BJ (cell line): ENCODE data around the gene FOXI1. TPM values are rescaled to one million over a fixed set of nuclear protein-coding genes. Genes with fewer than 3 reads are reported as not detected.

ENCODE experiments used
- CTCF ChIA-PET: fragments of 350-600 bp; formaldehyde crosslinking; extraction: SDS; loops from one replicate; lab custom pipeline; 2021; ENCODE audit warnings: antibody characterized with exemption, inconsistent platforms; lab: Yijun Ruan, JAX
- POLR2A ChIA-PET: fragments of 300-600 bp; sonication (Branson Sonifier 250); formaldehyde crosslinking; extraction: SDS; loops from one replicate; lab custom pipeline; 2021; ENCODE audit warnings: antibody characterized with exemption; lab: Charles Lee
- DNase-seq: peaks from one replicate; pipeline ENCODE4 v3.0.0-alpha.2; 2011; ENCODE audit warnings: low read depth
- H3K27me3 ChIP-seq: 2 replicates; pipeline ENCODE4 v1.6.0; 2011; ENCODE audit warnings: low read length; ENCODE audit not compliant: control insufficient read depth, insufficient read depth
- H3K36me3 ChIP-seq: 2 replicates; pipeline ENCODE4 v1.5.1; 2011; ENCODE audit warnings: low read length; ENCODE audit not compliant: control insufficient read depth, insufficient read depth
- H3K4me3 ChIP-seq: 2 replicates; pipeline ENCODE4 v1.5.1; 2011; ENCODE audit warnings: low read depth, mild to moderate bottlenecking, control low read depth, low read length
- CTCF ChIP-seq: IDR thresholded peaks from 2 replicates; pipeline ENCODE4 v1.5.1; 2011; ENCODE audit warnings: low read depth, mild to moderate bottlenecking, control low read depth, inconsistent platforms, low read length, moderate library complexity; ENCODE audit not compliant: insufficient read depth
- polyA plus RNA-seq: library from polyadenylated mRNA; depleted of rRNA; stranded (reverse); fragments of >200 nt; gene quantifications from 2 replicates; pipeline ENCODE4 v1.2.3, GENCODE V29; 2011

FOXI1 gene
- polyA plus RNA-seq, 1 experiment: not detected

- H3K4me3 ChIP-seq: no peak overlapping the region
- no peaks in the 10 kb centered on the region for H3K36me3 ChIP-seq
- H3K27me3 ChIP-seq: no peaks in the 10 kb centered on the region
- CTCF ChIA-PET: interaction anchor here (0.6 to 0.8 kb wide), 2 partner anchors 16 to 35 kb away, joined by 3 read pairs; no protein-coding TSS in a partner anchor
- no peak for TF ChIP-seq CTCF
- peak; percentile 19 for DNase-seq
- POLR2A ChIA-PET: no interaction called here
Observed at GRCh38 chr5:170132269-170132975, 26.7 kb downstream of the FOXI1 start.

- Histone ChIP-seq H3K27me3 (no peaks in the 10 kb centered on the region), H3K4me3 (no peak overlapping the region), H3K36me3 (no peaks in the 10 kb centered on the region)
- POLR2A ChIA-PET: no interaction called here
- DNase-seq: no peak
- CTCF ChIA-PET: interaction anchor here (0.6 to 0.8 kb wide), 2 partner anchors 15 to 34 kb away, joined by 3 read pairs; no protein-coding TSS in a partner anchor
- TF ChIP-seq CTCF: no peak
Observed at GRCh38 chr5:170132976-170133448, 27.3 kb downstream of the FOXI1 start.

GRCh38 chr5:170135796-170136490 lies 30.2 kb downstream of the FOXI1 start:
- H3K27me3 ChIP-seq: no peaks in the 10 kb centered on the region
- no peak for DNase-seq
- ChIA-PET POLR2A (no interaction called here), CTCF (no interaction called here)
- no peak overlapping the region for H3K4me3 ChIP-seq
- no peak for TF ChIP-seq CTCF
- H3K36me3 ChIP-seq: no peaks in the 10 kb centered on the region

GRCh38 chr5:170136506-170136905 lies 30.8 kb downstream of the FOXI1 start:
- no peak for TF ChIP-seq CTCF
- ChIA-PET POLR2A (no interaction called here), CTCF (no interaction called here)
- Histone ChIP-seq H3K27me3 (no peaks in the 10 kb centered on the region), H3K36me3 (no peaks in the 10 kb centered on the region), H3K4me3 (no peak overlapping the region)
- DNase-seq: no peak

GRCh38 chr5:170137694-170138214 lies 32.1 kb downstream of the FOXI1 start:
- no peak for DNase-seq
- CTCF ChIA-PET: interaction anchor here (1.0 kb wide), 1 partner anchor 45 kb away, joined by 3 read pairs; no protein-coding TSS in a partner anchor
- POLR2A ChIA-PET: no interaction called here

More at GRCh38 chr5:170137694-170138214, 32.1 kb downstream of the FOXI1 start:
- TF ChIP-seq CTCF: no peak
- H3K27me3 ChIP-seq: no peaks in the 10 kb centered on the region
- H3K4me3 ChIP-seq: no peak overlapping the region
- H3K36me3 ChIP-seq: no peaks in the 10 kb centered on the region
